Cortex of kidney (tissue), 1 donor: ENCODE measurements around the gene PPL.

Experiments
- DNase-seq: peaks from one replicate; lab custom pipeline; 2025; lab: John Stamatoyannopoulos, UW

The PPL gene

GRCh38 chr16:4864728-4865127, 72.2 kb downstream of the PPL start:
- DNase-seq: no peak

- DNase-seq: no peak
Measured at GRCh38 chr16:4862639-4863038, 74.3 kb downstream of the PPL start.

GRCh38 chr16:4860727-4861342, 76.1 kb downstream of the PPL start:
- no peak for DNase-seq

- DNase-seq: no peak
Measured at GRCh38 chr16:4859900-4860255, 77.1 kb downstream of the PPL start.

GRCh38 chr16:4859190-4859899, 77.6 kb downstream of the PPL start:
- no peak for DNase-seq

- no peak for DNase-seq
Measured at GRCh38 chr16:4855804-4856203, 81.1 kb downstream of the PPL start.

GRCh38 chr16:4855371-4855770, 81.6 kb downstream of the PPL start:
- no peak for DNase-seq

- no peak for DNase-seq
Measured at GRCh38 chr16:4852221-4852872, 84.6 kb downstream of the PPL start.

- no peak for DNase-seq
Measured at GRCh38 chr16:4850211-4850610, 86.7 kb downstream of the PPL start.

- DNase-seq: no peak
Measured at GRCh38 chr16:4847774-4848587, 89.0 kb downstream of the PPL start.

GRCh38 chr16:4846901-4847773, 89.8 kb downstream of the PPL start, which contains the start of the genes GLYR1 and UBN1:
GLYR1 (minus strand) TSS chr16:4847288; CDS start chr16:4847265, 23 bp downstream.
UBN1 (plus strand) TSS chr16:4847481; CDS start chr16:4852918, 5,437 bp downstream.
- DNase-seq: peak; percentile 75

GRCh38 chr16:4846503-4846900, 90.4 kb downstream of the PPL start:
- no peak for DNase-seq

GRCh38 chr16:4840984-4841383, 96.0 kb downstream of the PPL start:
- DNase-seq: no peak

- DNase-seq: no peak
Measured at GRCh38 chr16:4839942-4840341, 97.0 kb downstream of the PPL start.

GRCh38 chr16:4837733-4838501, 99.0 kb downstream of the PPL start:
- DNase-seq: no peak

- DNase-seq: no peak
Measured at GRCh38 chr16:4836727-4837126, 100.2 kb downstream of the PPL start.

GRCh38 chr16:4833584-4833983, 103.4 kb downstream of the PPL start:
- no peak for DNase-seq

GRCh38 chr16:4832698-4833343, 104.1 kb downstream of the PPL start:
- no peak for DNase-seq
